Measurements from ENCODE around the gene SFT2D1. TPM values are rescaled to one million over a fixed set of nuclear protein-coding genes. Genes with fewer than 3 reads are reported as not detected.

Gene SFT2D1
- total RNA-seq, 1 donor from 2014 or later = 23.3 TPM

- Histone ChIP-seq H3K36me3 (peaks cover 0 to 9% of the 10 kb centered on the region in 2 donors), H3K27me3 (no peaks in the 10 kb centered on the region), H3K9me3 (no peaks in the 10 kb centered on the region), H3K4me1 (no peaks in the 10 kb centered on the region), H3K27ac (no peak overlapping the region), H3K4me3 (no peak overlapping the region)
- TF ChIP-seq POLR2AphosphoS5 (IDR thresholded peaks at IDR 0.05; ENCODE audit: insufficient read depth in 1 of 2, low read depth in 1 of 2) (no peak), POLR2A (IDR thresholded peaks at IDR 0.05) (no peak), CTCF (IDR thresholded peaks at IDR 0.05) (no peak)
- intact Hi-C loops (cut with DNase I) = no loop called here
- no peak for DNase-seq (ENCODE audit: extremely low spot score in 2 of 2)
Observed at GRCh38 chr6:166370489-166370888, 28.1 kb upstream of the SFT2D1 start.

GRCh38 chr6:166369782-166370181 is 27.4 kb upstream of the SFT2D1 start:
- H3K9me3 ChIP-seq = no peaks in the 10 kb centered on the region
- DNase-seq (ENCODE audit: extremely low spot score in 2 of 2) = no peak
- H3K4me1 ChIP-seq = no peaks in the 10 kb centered on the region
- H3K36me3 ChIP-seq = peaks cover 0 to 9% of the 10 kb centered on the region in 2 donors
- intact Hi-C loops (cut with DNase I) = no loop called here
- no peak for TF ChIP-seq POLR2AphosphoS5 (IDR thresholded peaks at IDR 0.05; ENCODE audit: insufficient read depth in 1 of 2, low read depth in 1 of 2)
- no peak for TF ChIP-seq CTCF (IDR thresholded peaks at IDR 0.05)
- TF ChIP-seq POLR2A (IDR thresholded peaks at IDR 0.05) = no peak
- no peak overlapping the region for H3K27ac ChIP-seq
- no peaks in the 10 kb centered on the region for H3K27me3 ChIP-seq
- H3K4me3 ChIP-seq = no peak overlapping the region

- DNase-seq (ENCODE audit: extremely low spot score in 2 of 2) = no peak
- H3K36me3 ChIP-seq = peaks cover 0 to 14% of the 10 kb centered on the region in 2 donors
- no peaks in the 10 kb centered on the region for H3K9me3 ChIP-seq
- no peak overlapping the region for H3K27ac ChIP-seq
- TF ChIP-seq CTCF (IDR thresholded peaks at IDR 0.05) (no peak), POLR2A (IDR thresholded peaks at IDR 0.05) (no peak), POLR2AphosphoS5 (IDR thresholded peaks at IDR 0.05; ENCODE audit: insufficient read depth in 1 of 2, low read depth in 1 of 2) (no peak)
- no peak overlapping the region for H3K4me3 ChIP-seq
- intact Hi-C loops (cut with DNase I) = no loop called here
- H3K27me3 ChIP-seq = no peaks in the 10 kb centered on the region
- H3K4me1 ChIP-seq = no peaks in the 10 kb centered on the region
Observed at GRCh38 chr6:166366921-166367320, 24.6 kb upstream of the SFT2D1 start.

GRCh38 chr6:166365806-166366205 is 23.5 kb upstream of the SFT2D1 start:
- intact Hi-C loops (cut with DNase I) = no loop called here
- Histone ChIP-seq H3K36me3 (peaks cover 0 to 14% of the 10 kb centered on the region in 2 donors), H3K27me3 (no peaks in the 10 kb centered on the region), H3K4me1 (no peaks in the 10 kb centered on the region), H3K27ac (no peak overlapping the region), H3K9me3 (no peaks in the 10 kb centered on the region), H3K4me3 (no peak overlapping the region)
- TF ChIP-seq CTCF (IDR thresholded peaks at IDR 0.05) (no peak), POLR2A (IDR thresholded peaks at IDR 0.05) (no peak), POLR2AphosphoS5 (IDR thresholded peaks at IDR 0.05; ENCODE audit: insufficient read depth in 1 of 2, low read depth in 1 of 2) (no peak)
- DNase-seq (ENCODE audit: extremely low spot score in 2 of 2) = no peak

- Histone ChIP-seq H3K9me3 (no peaks in the 10 kb centered on the region), H3K4me1 (no peaks in the 10 kb centered on the region), H3K36me3 (peaks cover 0 to 14% of the 10 kb centered on the region in 2 donors), H3K4me3 (no peak overlapping the region), H3K27ac (peak overlapping the region; percentile 51), H3K27me3 (no peaks in the 10 kb centered on the region)
- no peak for DNase-seq (ENCODE audit: extremely low spot score in 2 of 2)
- TF ChIP-seq CTCF (IDR thresholded peaks at IDR 0.05) (no peak), POLR2A (IDR thresholded peaks at IDR 0.05) (no peak), POLR2AphosphoS5 (IDR thresholded peaks at IDR 0.05; ENCODE audit: insufficient read depth in 1 of 2, low read depth in 1 of 2) (peak in 1 of 2 donors; percentile 44)
- intact Hi-C loops (cut with DNase I) = no loop called here
Observed at GRCh38 chr6:166365221-166365620, 22.9 kb upstream of the SFT2D1 start.
